ENCODE data around the gene JPH2.

JPH2 gene

DNA sequence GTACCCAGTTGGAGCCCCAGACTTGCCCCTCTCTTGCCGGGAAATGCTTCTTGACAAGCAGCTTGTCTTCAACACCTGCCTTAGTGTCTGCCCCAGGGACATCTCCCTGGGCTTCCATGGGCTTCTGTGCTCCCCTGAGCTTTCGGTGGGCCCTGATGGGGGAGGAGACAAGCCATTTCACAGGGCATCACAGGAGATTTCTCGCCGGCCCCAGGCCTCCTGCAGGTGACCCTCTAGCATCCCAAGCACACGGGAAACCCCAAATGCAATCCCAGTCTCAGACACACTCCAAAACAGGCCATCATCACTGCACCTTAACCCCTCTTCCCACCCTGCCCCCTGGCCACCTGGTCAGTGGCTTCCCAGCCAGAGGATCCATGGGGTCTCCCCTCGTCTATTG lies 74.5 kb downstream of the JPH2 start:
- in situ Hi-C loops (cut with HindIII; ENCODE audit: low pct_ligation_motif_present, low sequenced_read_pairs), result no loop called here
- DNase-seq, result no peak

GRCh38 chr20:44111712-44112335 lies 75.2 kb downstream of the JPH2 start:
- Histone ChIP-seq H3K27ac (no peak overlapping the region), H3K27me3 (replicated peaks) (peaks cover 3% of the 10 kb centered on the region), H3K36me3 (replicated peaks) (no peaks in the 10 kb centered on the region), H3K4me3 (ENCODE audit: low read depth, low read length) (no peak overlapping the region)
- TF ChIP-seq, protein P1, sequence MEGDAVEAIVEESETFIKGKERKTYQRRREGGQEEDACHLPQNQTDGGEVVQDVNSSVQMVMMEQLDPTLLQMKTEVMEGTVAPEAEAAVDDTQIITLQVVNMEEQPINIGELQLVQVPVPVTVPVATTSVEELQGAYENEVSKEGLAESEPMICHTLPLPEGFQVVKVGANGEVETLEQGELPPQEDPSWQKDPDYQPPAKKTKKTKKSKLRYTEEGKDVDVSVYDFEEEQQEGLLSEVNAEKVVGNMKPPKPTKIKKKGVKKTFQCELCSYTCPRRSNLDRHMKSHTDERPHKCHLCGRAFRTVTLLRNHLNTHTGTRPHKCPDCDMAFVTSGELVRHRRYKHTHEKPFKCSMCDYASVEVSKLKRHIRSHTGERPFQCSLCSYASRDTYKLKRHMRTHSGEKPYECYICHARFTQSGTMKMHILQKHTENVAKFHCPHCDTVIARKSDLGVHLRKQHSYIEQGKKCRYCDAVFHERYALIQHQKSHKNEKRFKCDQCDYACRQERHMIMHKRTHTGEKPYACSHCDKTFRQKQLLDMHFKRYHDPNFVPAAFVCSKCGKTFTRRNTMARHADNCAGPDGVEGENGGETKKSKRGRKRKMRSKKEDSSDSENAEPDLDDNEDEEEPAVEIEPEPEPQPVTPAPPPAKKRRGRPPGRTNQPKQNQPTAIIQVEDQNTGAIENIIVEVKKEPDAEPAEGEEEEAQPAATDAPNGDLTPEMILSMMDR (IDR thresholded peaks at IDR 0.05; ENCODE audit: low read depth, low read length, missing control alignments), result no peak
- in situ Hi-C loops (cut with HindIII; ENCODE audit: low pct_ligation_motif_present, low sequenced_read_pairs), result no loop called here
- no peak for DNase-seq

More for the DNA sequence above, 74.5 kb downstream of the JPH2 start:
- Histone ChIP-seq H3K4me3 (ENCODE audit: low read depth, low read length) (no peak overlapping the region), H3K27ac (no peak overlapping the region), H3K27me3 (replicated peaks) (no peaks in the 10 kb centered on the region), H3K36me3 (replicated peaks) (no peaks in the 10 kb centered on the region)
- TF ChIP-seq, protein P1 (IDR thresholded peaks at IDR 0.05; ENCODE audit: low read depth, low read length, missing control alignments), result no peak

DNA sequence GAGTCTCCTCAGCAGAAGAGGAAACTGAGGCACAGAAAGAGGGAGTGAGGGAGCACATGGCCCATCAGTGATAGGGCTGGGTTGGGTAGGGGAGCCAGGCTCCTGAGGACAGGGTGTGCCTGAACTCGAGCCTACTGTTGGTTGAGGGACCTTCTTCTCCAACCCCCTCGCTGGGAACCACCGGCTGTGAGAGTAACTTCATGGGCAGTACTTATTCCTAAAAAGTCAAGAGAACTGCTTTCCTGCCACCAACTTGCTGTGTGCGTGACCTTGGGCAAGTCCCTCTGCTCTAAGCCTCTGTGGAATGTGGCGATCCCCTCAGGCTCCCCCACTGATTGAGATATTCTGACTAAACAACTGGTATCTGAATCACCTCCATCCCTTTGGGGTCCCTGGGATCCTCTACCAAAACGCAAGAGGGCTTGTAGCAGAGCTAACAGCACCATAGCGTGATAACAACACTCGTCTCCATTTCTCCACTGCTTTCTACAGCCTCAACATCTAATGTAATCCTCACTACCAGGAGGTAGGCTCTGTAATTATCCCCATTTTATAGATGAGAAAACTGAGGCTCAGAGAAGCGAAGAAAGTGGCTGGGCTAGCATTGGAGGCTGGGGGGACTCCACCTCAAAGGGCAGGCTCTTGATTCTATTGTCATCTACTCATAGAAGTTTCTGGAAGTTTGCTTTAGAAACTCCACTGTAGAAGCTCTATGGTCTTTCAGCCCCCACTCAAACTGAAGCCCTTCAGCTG lies 76.0 kb downstream of the JPH2 start:
- Histone ChIP-seq H3K4me3 (ENCODE audit: low read depth, low read length) (no peak overlapping the region), H3K36me3 (replicated peaks) (no peaks in the 10 kb centered on the region), H3K27me3 (replicated peaks) (peaks cover 3% of the 10 kb centered on the region), H3K27ac (no peak overlapping the region)
- no peak for DNase-seq
- in situ Hi-C loops (cut with HindIII; ENCODE audit: low pct_ligation_motif_present, low sequenced_read_pairs), result no loop called here
- TF ChIP-seq, protein P1 (IDR thresholded peaks at IDR 0.05; ENCODE audit: low read depth, low read length, missing control alignments), result no peak

GRCh38 chr20:44109951-44110361 lies 77.0 kb downstream of the JPH2 start:
- Histone ChIP-seq H3K4me3 (ENCODE audit: low read depth, low read length) (no peak overlapping the region), H3K27ac (no peak overlapping the region), H3K36me3 (replicated peaks) (no peaks in the 10 kb centered on the region), H3K27me3 (replicated peaks) (peaks cover 5% of the 10 kb centered on the region)
- no peak for DNase-seq
- in situ Hi-C loops (cut with HindIII; ENCODE audit: low pct_ligation_motif_present, low sequenced_read_pairs), result no loop called here
- TF ChIP-seq, protein P1 (IDR thresholded peaks at IDR 0.05; ENCODE audit: low read depth, low read length, missing control alignments), result peak; percentile 43

DNA sequence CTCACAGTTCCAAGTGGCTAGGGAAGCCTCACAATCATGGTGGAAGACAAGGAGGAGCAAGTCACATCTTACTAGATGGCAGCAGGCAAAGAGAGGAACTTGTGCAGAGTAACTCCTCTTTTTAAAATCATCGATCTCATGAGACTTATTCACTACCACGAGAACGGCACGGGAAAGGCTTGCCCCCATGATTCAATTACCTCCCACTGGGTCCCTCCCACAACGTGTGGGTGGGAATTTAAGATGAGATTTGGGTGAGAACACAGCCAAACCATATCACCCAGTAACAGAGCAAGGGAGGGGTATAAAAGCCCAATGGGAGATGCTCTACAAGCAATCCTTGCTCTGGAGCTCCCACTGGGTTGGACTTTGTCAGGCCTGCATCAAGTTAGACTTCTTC lies 80.4 kb downstream of the JPH2 start:
- no peak for DNase-seq
- TF ChIP-seq, protein P1 (IDR thresholded peaks at IDR 0.05; ENCODE audit: low read depth, low read length, missing control alignments), result no peak
- no peak overlapping the region for H3K27ac ChIP-seq
- peaks cover 5% of the 10 kb centered on the region for H3K27me3 ChIP-seq (replicated peaks)
- H3K4me3 ChIP-seq (ENCODE audit: low read depth, low read length), result no peak overlapping the region
- no peaks in the 10 kb centered on the region for H3K36me3 ChIP-seq (replicated peaks)
- in situ Hi-C loops (cut with HindIII; ENCODE audit: low pct_ligation_motif_present, low sequenced_read_pairs), result no loop called here
